Activated naive CD4-positive, alpha-beta T cell treated with anti-CD3 and anti-CD28 coated beads for 36 hours (primary cell): ENCODE results near the gene WBP4. TPM values are rescaled to one million over a fixed set of nuclear protein-coding genes. Genes with fewer than 3 reads are reported as not detected.
"Not testable (repeated sequence)": the region's sequence is repeated elsewhere in the genome, so short reads cannot be mapped to it uniquely, and the experiment has no call there.

ENCODE experiments used
- CTCF ChIA-PET: fragments of 350-600 bp; sonication (Branson Sonifier 250); formaldehyde crosslinking; loops from one replicate; lab custom pipeline; 2021; ENCODE audit warnings: antibody characterized with exemption; lab: Charles Lee
- DNase-seq: peaks from one replicate; pipeline ENCODE4 v3.0.0-alpha.2; 2020
- H3K27ac Mint-ChIP-seq: one replicate; pipeline ENCODE4 v1.8.0; 2021; ENCODE audit warnings: mild to moderate bottlenecking, mixed read lengths
- H3K27me3 Mint-ChIP-seq: one replicate; pipeline ENCODE4 v1.8.0; 2021; ENCODE audit warnings: low read depth, mixed read lengths
- H3K36me3 Mint-ChIP-seq: one replicate; pipeline ENCODE4 v1.8.0; 2021; ENCODE audit warnings: low read depth, mixed read lengths
- H3K4me1 Mint-ChIP-seq: one replicate; pipeline ENCODE4 v1.8.0; 2021; ENCODE audit warnings: low read depth, mixed read lengths
- H3K4me3 Mint-ChIP-seq: one replicate; pipeline ENCODE4 v1.8.0; 2021; ENCODE audit warnings: mild to moderate bottlenecking, moderate library complexity, mixed read lengths
- H3K9me3 Mint-ChIP-seq: one replicate; pipeline ENCODE4 v1.8.0; 2021; ENCODE audit warnings: mixed read lengths
- intact Hi-C: fragments of 100-400 bp; cut with micrococcal nuclease; formaldehyde crosslinking; loops from one replicate; pipeline ENCODE4 v1.15.1; 2023
- total RNA-seq, 2 experiments: library from RNA; stranded (reverse); gene quantifications; one replicate each; pipeline ENCODE4 v1.2.3, GENCODE V29; 2021

The WBP4 gene
- total RNA-seq, 2 experiments from 2014 or later = 8.1 to 8.2 TPM

- H3K9me3 Mint-ChIP-seq, H3K27me3 Mint-ChIP-seq, H3K27ac Mint-ChIP-seq, intact Hi-C loops, H3K36me3 Mint-ChIP-seq, H3K4me1 Mint-ChIP-seq, H3K4me3 Mint-ChIP-seq, DNase-seq, CTCF ChIA-PET: not testable (repeated sequence)
These were observed 34.4 kb downstream of the WBP4 start for GRCh38 chr13:41095681-41096080.

- Mint-ChIP-seq H3K9me3 (no peaks in the 10 kb centered on the region), H3K27me3 (no peaks in the 10 kb centered on the region), H3K4me3 (no peak overlapping the region), H3K4me1 (no peaks in the 10 kb centered on the region), H3K36me3 (no peaks in the 10 kb centered on the region), H3K27ac (no peak overlapping the region)
- DNase-seq = no peak
- intact Hi-C loops = no loop called here
- CTCF ChIA-PET = no interaction called here
These were observed 37.5 kb downstream of the WBP4 start for GRCh38 chr13:41098761-41099160.

GRCh38 chr13:41099986-41100385 is 38.7 kb downstream of the WBP4 start:
- intact Hi-C loops = no loop called here
- no peak overlapping the region for H3K27ac Mint-ChIP-seq
- no peaks in the 10 kb centered on the region for H3K36me3 Mint-ChIP-seq
- no peak for DNase-seq
- no peaks in the 10 kb centered on the region for H3K27me3 Mint-ChIP-seq
- CTCF ChIA-PET = interaction anchor here (0.6 kb wide), 1 partner anchor 9 kb away, joined by 4 read pairs; no protein-coding TSS in a partner anchor
- no peaks in the 10 kb centered on the region for H3K4me1 Mint-ChIP-seq
- no peak overlapping the region for H3K4me3 Mint-ChIP-seq
- no peaks in the 10 kb centered on the region for H3K9me3 Mint-ChIP-seq

- CTCF ChIA-PET = interaction anchor here (1.2 kb wide), 1 partner anchor 9 kb away, joined by 3 read pairs; no protein-coding TSS in a partner anchor
- H3K9me3 Mint-ChIP-seq = no peaks in the 10 kb centered on the region
- intact Hi-C loops = no loop called here
These were observed 45.8 kb downstream of the WBP4 start for GRCh38 chr13:41107104-41107571.

GRCh38 chr13:41107584-41108014 is 46.3 kb downstream of the WBP4 start:
- CTCF ChIA-PET = interaction anchor here (1.2 kb wide), 1 partner anchor 9 kb away, joined by 3 read pairs; no protein-coding TSS in a partner anchor
- intact Hi-C loops = no loop called here
- no peak for DNase-seq
- H3K4me3 Mint-ChIP-seq = no peak overlapping the region
- no peaks in the 10 kb centered on the region for H3K36me3 Mint-ChIP-seq
- H3K4me1 Mint-ChIP-seq = no peaks in the 10 kb centered on the region
- H3K27ac Mint-ChIP-seq = no peak overlapping the region
- H3K27me3 Mint-ChIP-seq = no peaks in the 10 kb centered on the region
- H3K9me3 Mint-ChIP-seq = no peaks in the 10 kb centered on the region

More at GRCh38 chr13:41107104-41107571, 45.8 kb downstream of the WBP4 start:
- Mint-ChIP-seq H3K27ac (no peak overlapping the region), H3K36me3 (no peaks in the 10 kb centered on the region), H3K27me3 (no peaks in the 10 kb centered on the region), H3K4me1 (no peaks in the 10 kb centered on the region), H3K4me3 (no peak overlapping the region)
- DNase-seq = no peak

- Mint-ChIP-seq H3K27me3 (no peaks in the 10 kb centered on the region), H3K36me3 (no peaks in the 10 kb centered on the region), H3K4me3 (no peak overlapping the region), H3K9me3 (no peaks in the 10 kb centered on the region), H3K4me1 (no peaks in the 10 kb centered on the region), H3K27ac (no peak overlapping the region)
- intact Hi-C loops = no loop called here
- CTCF ChIA-PET = no interaction called here
- no peak for DNase-seq
These were observed 50.1 kb downstream of the WBP4 start for GRCh38 chr13:41111454-41111853.

GRCh38 chr13:41117869-41118268 is 56.6 kb downstream of the WBP4 start:
- no peaks in the 10 kb centered on the region for H3K27me3 Mint-ChIP-seq
- no peaks in the 10 kb centered on the region for H3K36me3 Mint-ChIP-seq
- intact Hi-C loops = no loop called here
- H3K4me3 Mint-ChIP-seq = no peak overlapping the region
- H3K9me3 Mint-ChIP-seq = no peaks in the 10 kb centered on the region
- CTCF ChIA-PET = no interaction called here
- no peak for DNase-seq
- H3K27ac Mint-ChIP-seq = no peak overlapping the region
- no peaks in the 10 kb centered on the region for H3K4me1 Mint-ChIP-seq

- H3K9me3 Mint-ChIP-seq = peaks cover 2% of the 10 kb centered on the region
- no peak overlapping the region for H3K4me3 Mint-ChIP-seq
- intact Hi-C loops = no loop called here
- H3K27ac Mint-ChIP-seq = no peak overlapping the region
- no peaks in the 10 kb centered on the region for H3K4me1 Mint-ChIP-seq
- no peaks in the 10 kb centered on the region for H3K27me3 Mint-ChIP-seq
- CTCF ChIA-PET = interaction anchor here (0.9 to 1.0 kb wide), 2 partner anchors 25 to 51 kb away, joined by 3 read pairs; no protein-coding TSS in a partner anchor
- H3K36me3 Mint-ChIP-seq = peaks cover 6% of the 10 kb centered on the region
- no peak for DNase-seq
These were observed 61.5 kb downstream of the WBP4 start for GRCh38 chr13:41122838-41123237.

- intact Hi-C loops = no loop called here
- Mint-ChIP-seq H3K9me3 (peaks cover 2% of the 10 kb centered on the region), H3K4me1 (peaks cover 25% of the 10 kb centered on the region), H3K36me3 (peaks cover 13% of the 10 kb centered on the region), H3K27me3 (no peaks in the 10 kb centered on the region), H3K4me3 (no peak overlapping the region), H3K27ac (no peak overlapping the region)
- CTCF ChIA-PET = interaction anchor here (1.2 kb wide), 1 partner anchor 44 kb away, joined by 3 read pairs; no protein-coding TSS in a partner anchor
- no peak for DNase-seq
These were observed 66.4 kb downstream of the WBP4 start for GRCh38 chr13:41127701-41128100.

GRCh38 chr13:41130356-41130755 is 69.0 kb downstream of the WBP4 start:
- H3K4me1 Mint-ChIP-seq = peaks cover 32% of the 10 kb centered on the region
- peaks cover 16% of the 10 kb centered on the region for H3K36me3 Mint-ChIP-seq
- peaks cover 2% of the 10 kb centered on the region for H3K9me3 Mint-ChIP-seq
- H3K27ac Mint-ChIP-seq = peak overlapping the region; percentile 46
- H3K27me3 Mint-ChIP-seq = no peaks in the 10 kb centered on the region
- intact Hi-C loops = loop anchor here (5.0 kb wide), 2 partner anchors 53 to 787 kb away; no protein-coding TSS in a partner anchor
- peak; percentile 33 for DNase-seq
- peak overlapping the region; percentile 92 for H3K4me3 Mint-ChIP-seq
- CTCF ChIA-PET = no interaction called here

- H3K36me3 Mint-ChIP-seq = peaks cover 12% of the 10 kb centered on the region
- H3K4me3 Mint-ChIP-seq = peak overlapping the region; percentile 92
- H3K4me1 Mint-ChIP-seq = peaks cover 32% of the 10 kb centered on the region
- intact Hi-C loops = loop anchor here (5.0 kb wide), 2 partner anchors 54 to 786 kb away; no protein-coding TSS in a partner anchor
- H3K9me3 Mint-ChIP-seq, H3K27me3 Mint-ChIP-seq, DNase-seq, CTCF ChIA-PET, H3K27ac Mint-ChIP-seq: not testable (repeated sequence)
These were observed 69.9 kb downstream of the WBP4 start for GRCh38 chr13:41131189-41131588.

- DNase-seq, CTCF ChIA-PET, H3K27me3 Mint-ChIP-seq, H3K36me3 Mint-ChIP-seq, H3K9me3 Mint-ChIP-seq: not testable (repeated sequence)
- Mint-ChIP-seq H3K27ac (peak overlapping the region; percentile 87), H3K4me3 (peak overlapping the region; percentile 92), H3K4me1 (peaks cover 32% of the 10 kb centered on the region)
- intact Hi-C loops = loop anchor here (1.0 to 5.0 kb wide), 11 partner anchors 55 to 1139 kb away; partner anchors contain the start of genes KBTBD7, MRPS31, MTRF1 and RGCC
These were observed 70.6 kb downstream of the WBP4 start for GRCh38 chr13:41131660-41132511.
